HS-5 (cell line): Measurements from ENCODE around the gene JCAD.
"Not testable (repeated sequence)": the region's sequence is repeated elsewhere in the genome, so short reads cannot be mapped to it uniquely, and the experiment has no call there.

Experiments used
- DNase-seq: peaks from one replicate; pipeline ENCODE4 v3.0.0-alpha.2; 2012; ENCODE audit warnings: low read depth

JCAD gene

GRCh38 chr10:30059209-30060107 lies at the start of gene JCAD:
Gene JCAD, minus strand, starts transcription at chr10:30059586. Its CDS starts 11,774 bp downstream, at chr10:30047812.
- no peak for DNase-seq

- no peak for DNase-seq
Measured at GRCh38 chr10:30106987-30107386, 47.6 kb upstream of the JCAD start.

GRCh38 chr10:30103595-30104320 lies 44.4 kb upstream of the JCAD start:
- no peak for DNase-seq

- not testable (repeated sequence) for DNase-seq
Measured at GRCh38 chr10:30099706-30100105, 40.3 kb upstream of the JCAD start.

- DNase-seq, result no peak
Measured at GRCh38 chr10:30099101-30099500, 39.7 kb upstream of the JCAD start.

GRCh38 chr10:30098629-30099028 lies 39.2 kb upstream of the JCAD start:
- DNase-seq, result peak; percentile 63

GRCh38 chr10:30096564-30096963 lies 37.2 kb upstream of the JCAD start:
- DNase-seq, result no peak

- DNase-seq, result no peak
Measured at GRCh38 chr10:30095631-30096422, 36.4 kb upstream of the JCAD start.

GRCh38 chr10:30094601-30095000 lies 35.2 kb upstream of the JCAD start:
- DNase-seq, result no peak

GRCh38 chr10:30093303-30093950 lies 34.0 kb upstream of the JCAD start:
- DNase-seq, result no peak

- DNase-seq, result no peak
Measured at GRCh38 chr10:30092151-30092790, 32.9 kb upstream of the JCAD start.

GRCh38 chr10:30091136-30091535 lies 31.8 kb upstream of the JCAD start:
- DNase-seq, result no peak

GRCh38 chr10:30088178-30088577 lies 28.8 kb upstream of the JCAD start:
- no peak for DNase-seq

- DNase-seq, result no peak
Measured at GRCh38 chr10:30083934-30084333, 24.5 kb upstream of the JCAD start.

- DNase-seq, result no peak
Measured at GRCh38 chr10:30081182-30081581, 21.8 kb upstream of the JCAD start.

- DNase-seq, result no peak
Measured at GRCh38 chr10:30080161-30080560, 20.8 kb upstream of the JCAD start.

- no peak for DNase-seq
Measured at GRCh38 chr10:30079408-30079807, 20.0 kb upstream of the JCAD start.

- no peak for DNase-seq
Measured at GRCh38 chr10:30075481-30075880, 16.1 kb upstream of the JCAD start.

- DNase-seq, result no peak
Measured at GRCh38 chr10:30074933-30075332, 15.5 kb upstream of the JCAD start.

GRCh38 chr10:30074090-30074489 lies 14.7 kb upstream of the JCAD start:
- DNase-seq, result no peak

- DNase-seq, result no peak
Measured at GRCh38 chr10:30073767-30074060, 14.3 kb upstream of the JCAD start.
